ENCODE results near the gene FYB1. TPM values are rescaled to one million over a fixed set of nuclear protein-coding genes. Genes with fewer than 3 reads are reported as not detected.

FYB1 gene
- total RNA-seq, 1 donor, result under 0.01 TPM

DNA sequence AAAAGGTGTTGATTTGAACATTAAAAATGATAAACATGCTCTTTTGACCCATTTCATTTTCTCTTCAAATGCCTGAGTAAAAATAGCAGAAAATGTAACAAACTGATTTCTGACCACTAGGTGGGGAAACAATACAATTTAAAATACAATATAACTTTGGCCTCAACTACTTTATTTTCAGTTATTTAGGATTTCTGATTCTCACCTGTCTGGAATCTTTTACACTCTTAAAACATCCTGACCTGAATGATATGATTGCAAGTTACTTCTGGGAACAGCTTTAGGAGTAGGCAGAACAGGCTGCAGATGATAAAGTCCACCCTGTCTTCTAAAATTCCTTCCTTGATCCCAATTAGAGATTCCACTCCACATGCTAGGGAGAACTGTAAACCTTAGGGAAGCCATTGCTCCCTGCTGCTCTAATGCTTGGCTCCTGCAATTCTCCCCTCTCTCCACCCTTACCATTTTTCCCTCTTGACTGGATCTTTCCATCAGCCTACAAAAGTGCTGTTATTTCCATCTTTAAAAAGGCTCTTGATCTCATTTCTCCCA is 70.3 kb downstream of the FYB1 start:
- no peak for DNase-seq (ENCODE audit: insufficient read length, low spot score, missing footprints)
- H4K20me1 ChIP-seq (ENCODE audit: insufficient read depth, low read length), result no peaks in the 10 kb centered on the region
- no peaks in the 10 kb centered on the region for H3K4me1 ChIP-seq (ENCODE audit: insufficient read depth, low read length)
- H3K36me3 ChIP-seq (ENCODE audit: insufficient read depth, low read length), result no peaks in the 10 kb centered on the region
- H2AFZ ChIP-seq (ENCODE audit: low read length), result no peak overlapping the region
- TF ChIP-seq, protein P1, sequence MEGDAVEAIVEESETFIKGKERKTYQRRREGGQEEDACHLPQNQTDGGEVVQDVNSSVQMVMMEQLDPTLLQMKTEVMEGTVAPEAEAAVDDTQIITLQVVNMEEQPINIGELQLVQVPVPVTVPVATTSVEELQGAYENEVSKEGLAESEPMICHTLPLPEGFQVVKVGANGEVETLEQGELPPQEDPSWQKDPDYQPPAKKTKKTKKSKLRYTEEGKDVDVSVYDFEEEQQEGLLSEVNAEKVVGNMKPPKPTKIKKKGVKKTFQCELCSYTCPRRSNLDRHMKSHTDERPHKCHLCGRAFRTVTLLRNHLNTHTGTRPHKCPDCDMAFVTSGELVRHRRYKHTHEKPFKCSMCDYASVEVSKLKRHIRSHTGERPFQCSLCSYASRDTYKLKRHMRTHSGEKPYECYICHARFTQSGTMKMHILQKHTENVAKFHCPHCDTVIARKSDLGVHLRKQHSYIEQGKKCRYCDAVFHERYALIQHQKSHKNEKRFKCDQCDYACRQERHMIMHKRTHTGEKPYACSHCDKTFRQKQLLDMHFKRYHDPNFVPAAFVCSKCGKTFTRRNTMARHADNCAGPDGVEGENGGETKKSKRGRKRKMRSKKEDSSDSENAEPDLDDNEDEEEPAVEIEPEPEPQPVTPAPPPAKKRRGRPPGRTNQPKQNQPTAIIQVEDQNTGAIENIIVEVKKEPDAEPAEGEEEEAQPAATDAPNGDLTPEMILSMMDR (IDR thresholded peaks at IDR 0.05; ENCODE audit: extremely low read depth, low read depth, low read length), result peak; percentile 52
- no peaks in the 10 kb centered on the region for H3K9me3 ChIP-seq (ENCODE audit: low read depth, low read length)
- no peak overlapping the region for H3K4me2 ChIP-seq (ENCODE audit: insufficient read depth, low read length)
- no peak overlapping the region for H3K27ac ChIP-seq (ENCODE audit: low read depth, low read length)
- H3K4me3 ChIP-seq (ENCODE audit: insufficient read depth, low read length), result no peak overlapping the region
- no peaks in the 10 kb centered on the region for H3K79me2 ChIP-seq (ENCODE audit: insufficient read depth, low read length)
- no peaks in the 10 kb centered on the region for H3K27me3 ChIP-seq (ENCODE audit: insufficient read depth, low read length)

DNA sequence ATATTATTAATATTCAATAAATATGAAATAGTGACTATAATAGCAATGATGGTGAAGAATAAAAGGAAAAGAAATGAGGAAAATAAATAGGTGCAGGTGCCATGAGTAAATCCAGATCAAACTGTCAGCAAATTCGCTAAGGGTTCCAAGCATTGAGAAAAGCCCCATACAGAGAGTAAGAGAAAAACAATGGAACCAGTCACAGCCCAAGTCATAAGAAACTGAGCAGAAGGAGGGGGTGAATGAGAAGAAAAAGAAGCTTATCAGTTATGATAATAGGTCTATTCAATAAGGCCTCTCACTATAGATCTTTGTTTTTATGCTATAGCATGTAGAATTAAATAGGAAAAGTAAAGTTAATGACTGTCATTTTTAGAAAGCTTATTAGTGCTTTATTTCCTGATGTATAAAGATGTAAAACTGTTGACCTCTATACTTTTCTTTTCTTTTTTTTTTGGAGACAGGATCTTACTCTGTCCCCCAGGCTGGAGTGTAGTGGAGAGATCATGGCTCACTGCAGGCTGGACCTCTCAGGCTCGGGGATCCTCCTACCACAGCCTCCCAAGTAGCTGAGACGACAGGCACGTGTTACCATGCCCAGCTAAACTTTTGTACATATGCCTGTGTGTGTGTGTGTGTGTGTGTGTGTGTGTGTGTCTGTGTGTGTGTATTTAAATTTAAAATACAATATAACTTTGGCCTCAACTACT is 72.4 kb downstream of the FYB1 start:
- H3K36me3 ChIP-seq (ENCODE audit: insufficient read depth, low read length), result no peaks in the 10 kb centered on the region
- H3K27ac ChIP-seq (ENCODE audit: low read depth, low read length), result no peak overlapping the region
- no peak overlapping the region for H3K4me2 ChIP-seq (ENCODE audit: insufficient read depth, low read length)
- H3K4me1 ChIP-seq (ENCODE audit: insufficient read depth, low read length), result no peaks in the 10 kb centered on the region
- H3K4me3 ChIP-seq (ENCODE audit: insufficient read depth, low read length), result no peak overlapping the region
- TF ChIP-seq, protein P1 (IDR thresholded peaks at IDR 0.05; ENCODE audit: extremely low read depth, low read depth, low read length), result no peak
- DNase-seq (ENCODE audit: insufficient read length, low spot score, missing footprints), result no peak
- no peak overlapping the region for H2AFZ ChIP-seq (ENCODE audit: low read length)
- no peaks in the 10 kb centered on the region for H3K79me2 ChIP-seq (ENCODE audit: insufficient read depth, low read length)
- no peaks in the 10 kb centered on the region for H4K20me1 ChIP-seq (ENCODE audit: insufficient read depth, low read length)
- no peaks in the 10 kb centered on the region for H3K9me3 ChIP-seq (ENCODE audit: low read depth, low read length)
- no peaks in the 10 kb centered on the region for H3K27me3 ChIP-seq (ENCODE audit: insufficient read depth, low read length)

DNA sequence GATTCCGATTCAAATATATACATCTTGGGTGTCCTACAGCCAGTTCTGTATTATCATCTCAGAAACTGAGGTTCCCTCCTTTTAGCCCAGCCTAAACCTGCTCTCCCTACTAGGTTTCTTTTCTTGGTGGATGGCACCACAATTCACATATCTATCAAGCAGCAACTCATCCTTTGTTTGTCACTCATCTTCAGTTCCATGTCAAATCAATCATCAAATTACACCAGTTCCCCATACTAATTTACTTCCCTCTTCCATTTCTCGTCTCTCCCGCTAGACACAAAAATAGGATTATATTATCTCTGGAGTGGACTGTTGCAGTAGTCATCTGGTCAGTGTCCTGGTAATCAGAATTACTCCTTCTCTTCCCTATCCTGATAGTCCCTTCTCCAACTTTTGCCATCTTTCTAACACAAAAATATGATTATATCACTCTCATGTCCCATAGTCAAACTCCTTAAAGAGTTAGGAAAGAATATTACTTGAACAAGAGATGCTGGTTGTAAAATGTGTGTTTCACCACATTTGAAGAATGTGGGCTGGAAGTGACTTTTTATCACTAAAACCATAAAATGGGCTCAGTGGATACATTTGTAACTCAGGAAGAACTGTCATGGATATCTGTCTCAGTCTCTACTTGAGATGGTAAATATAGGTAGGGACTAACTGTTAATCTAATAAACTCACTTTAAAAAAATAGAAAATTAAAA is 76.1 kb downstream of the FYB1 start:
- Histone ChIP-seq H2AFZ (ENCODE audit: low read length) (no peak overlapping the region), H3K36me3 (ENCODE audit: insufficient read depth, low read length) (no peaks in the 10 kb centered on the region), H3K4me2 (ENCODE audit: insufficient read depth, low read length) (no peak overlapping the region), H4K20me1 (ENCODE audit: insufficient read depth, low read length) (no peaks in the 10 kb centered on the region), H3K27ac (ENCODE audit: low read depth, low read length) (no peak overlapping the region), H3K79me2 (ENCODE audit: insufficient read depth, low read length) (no peaks in the 10 kb centered on the region), H3K27me3 (ENCODE audit: insufficient read depth, low read length) (no peaks in the 10 kb centered on the region), H3K9me3 (ENCODE audit: low read depth, low read length) (no peaks in the 10 kb centered on the region), H3K4me1 (ENCODE audit: insufficient read depth, low read length) (peaks cover 9% of the 10 kb centered on the region), H3K4me3 (ENCODE audit: insufficient read depth, low read length) (no peak overlapping the region)
- TF ChIP-seq, protein P1 (IDR thresholded peaks at IDR 0.05; ENCODE audit: extremely low read depth, low read depth, low read length), result no peak
- DNase-seq (ENCODE audit: insufficient read length, low spot score, missing footprints), result no peak

DNA sequence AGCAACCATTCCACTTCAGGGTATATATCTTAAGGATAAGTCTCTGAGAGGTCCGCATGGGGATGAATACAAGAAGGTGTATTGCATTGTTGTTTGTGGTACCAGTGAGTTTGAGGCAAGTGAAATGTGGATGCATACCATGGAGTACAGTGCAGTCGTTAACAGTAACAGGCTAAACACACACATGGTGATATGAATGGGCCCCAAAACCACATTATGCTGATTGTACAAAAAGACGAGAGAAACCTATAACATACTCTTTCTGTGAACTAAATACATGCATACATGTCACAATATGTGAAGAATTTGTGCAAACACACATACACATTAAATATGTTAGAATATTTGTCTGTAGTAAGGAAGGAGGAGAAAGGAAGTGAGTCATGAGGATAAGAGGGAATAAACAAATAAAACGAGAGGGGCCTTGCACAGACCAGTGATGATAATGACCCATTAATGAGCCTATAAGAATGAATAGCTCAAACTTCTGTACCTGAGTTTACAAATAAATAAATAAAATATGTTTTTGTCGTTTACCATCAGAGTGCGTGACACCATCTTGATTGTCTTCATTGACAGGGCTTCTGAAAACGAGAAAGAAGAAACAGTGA is 78.7 kb downstream of the FYB1 start:
- TF ChIP-seq, protein P1 (IDR thresholded peaks at IDR 0.05; ENCODE audit: extremely low read depth, low read depth, low read length), result no peak
- Histone ChIP-seq H3K27me3 (ENCODE audit: insufficient read depth, low read length) (no peaks in the 10 kb centered on the region), H3K36me3 (ENCODE audit: insufficient read depth, low read length) (no peaks in the 10 kb centered on the region), H2AFZ (ENCODE audit: low read length) (no peak overlapping the region), H4K20me1 (ENCODE audit: insufficient read depth, low read length) (no peaks in the 10 kb centered on the region), H3K4me3 (ENCODE audit: insufficient read depth, low read length) (no peak overlapping the region), H3K4me1 (ENCODE audit: insufficient read depth, low read length) (peaks cover 15% of the 10 kb centered on the region), H3K27ac (ENCODE audit: low read depth, low read length) (no peak overlapping the region), H3K4me2 (ENCODE audit: insufficient read depth, low read length) (no peak overlapping the region), H3K79me2 (ENCODE audit: insufficient read depth, low read length) (no peaks in the 10 kb centered on the region), H3K9me3 (ENCODE audit: low read depth, low read length) (no peaks in the 10 kb centered on the region)
- no peak for DNase-seq (ENCODE audit: insufficient read length, low spot score, missing footprints)
